Mesenchymal stem cell (in vitro differentiated cells and primary cell): Measurements from ENCODE around the gene RASSF5.

Experiments
- DNase-seq: peaks from one replicate; pipeline ENCODE4 v3.0.0-alpha.2; 2013
- H2AFZ ChIP-seq: one replicate; pipeline ENCODE4 v1.6.1; 2013; ENCODE audit warnings: low read depth, mild to moderate bottlenecking, control low read depth, inconsistent platforms, low read length, moderate library complexity
- H2AK5ac ChIP-seq: 2 replicates; pipeline ENCODE4 v1.6.1; 2013; ENCODE audit warnings: low read length, moderate library complexity, mild to moderate bottlenecking, inconsistent platforms; ENCODE audit not compliant: severe bottlenecking
- H2BK120ac ChIP-seq: one replicate; pipeline ENCODE4 v1.6.1; 2013; ENCODE audit warnings: low read depth, mild to moderate bottlenecking, inconsistent platforms, low read length, moderate library complexity
- H2BK12ac ChIP-seq, 2 experiments: one replicate each; pipeline ENCODE4 v1.6.1; 2013; ENCODE audit warnings: inconsistent platforms in 2 of 2, low read length in 2 of 2, mild to moderate bottlenecking in 2 of 2, moderate library complexity in 2 of 2, control low read depth in 1 of 2
- H2BK15ac ChIP-seq: one replicate; pipeline ENCODE4 v1.6.1; 2013; ENCODE audit warnings: mild to moderate bottlenecking, low read depth, inconsistent platforms; ENCODE audit not compliant: poor library complexity, severe bottlenecking
- H2BK5ac ChIP-seq: 2 replicates; pipeline ENCODE4 v1.6.1; 2013; ENCODE audit warnings: low read depth, mild to moderate bottlenecking, low read length, control low read depth, inconsistent platforms; ENCODE audit not compliant: poor library complexity, severe bottlenecking
- H3K14ac ChIP-seq, 2 experiments: one replicate each; pipeline ENCODE4 v1.6.1; 2013; ENCODE audit warnings: inconsistent platforms in 2 of 2, low read length in 2 of 2, control low read depth in 1 of 2, mild to moderate bottlenecking in 1 of 2, moderate library complexity in 1 of 2
- H3K18ac ChIP-seq, 2 experiments: one replicate each; pipeline ENCODE4 v1.6.1; 2013; ENCODE audit warnings: inconsistent platforms in 2 of 2, low read length in 2 of 2, control low read depth in 1 of 2, low read depth in 1 of 2, mild to moderate bottlenecking in 1 of 2
- H3K23ac ChIP-seq, 2 experiments: one replicate each; pipeline ENCODE4 v1.6.1; 2013; ENCODE audit warnings: inconsistent platforms in 2 of 2, low read length in 2 of 2, mild to moderate bottlenecking in 2 of 2, moderate library complexity in 2 of 2, control low read depth in 1 of 2
- H3K27ac ChIP-seq: 2 replicates; pipeline ENCODE4 v1.5.1; 2013; ENCODE audit warnings: mild to moderate bottlenecking, moderate library complexity, low read length, control low read depth, inconsistent platforms; ENCODE audit not compliant: poor library complexity, severe bottlenecking
- H3K27me3 ChIP-seq, 2 experiments: 2 replicates each; pipeline versions ENCODE4 v1.6.1 to v1.7.0; 2013; ENCODE audit warnings: low read length in 2 of 2, mild to moderate bottlenecking in 2 of 2, moderate library complexity in 2 of 2, control low read depth in 1 of 2, inconsistent platforms in 1 of 2; ENCODE audit not compliant: control insufficient read depth in 1 of 2, insufficient read depth in 1 of 2
- H3K36me3 ChIP-seq, 2 experiments: 2 replicates each; pipeline versions ENCODE4 v1.6.1 to v1.7.0; 2013; ENCODE audit warnings: low read length in 2 of 2, control low read depth in 1 of 2, inconsistent platforms in 1 of 2, low read depth in 1 of 2, mild to moderate bottlenecking in 1 of 2; ENCODE audit not compliant: insufficient read depth in 2 of 2, control insufficient read depth in 1 of 2
- H3K4ac ChIP-seq, 2 experiments: one replicate each; pipeline ENCODE4 v1.6.1; 2013; ENCODE audit warnings: inconsistent platforms in 2 of 2, low read length in 2 of 2, mild to moderate bottlenecking in 2 of 2, moderate library complexity in 2 of 2, control low read depth in 1 of 2, low read depth in 1 of 2
- H3K4me1 ChIP-seq: 2 replicates; pipeline ENCODE4 v1.6.1; 2013; ENCODE audit warnings: low read depth, low read length, control low read depth; ENCODE audit not compliant: control insufficient read depth, insufficient read depth
- H3K4me2 ChIP-seq: 2 replicates; pipeline ENCODE4 v1.6.1; 2013; ENCODE audit warnings: low read length, mild to moderate bottlenecking, inconsistent platforms; ENCODE audit not compliant: poor library complexity, severe bottlenecking
- H3K4me3 ChIP-seq, 2 experiments: 2 replicates each; pipeline versions ENCODE4 v1.5.1 to v1.7.0; 2013; ENCODE audit warnings: low read length in 2 of 2, mild to moderate bottlenecking in 2 of 2, control low read depth in 1 of 2, low read depth in 1 of 2; ENCODE audit not compliant: insufficient read depth in 1 of 2
- H3K79me1 ChIP-seq: replicated peaks from 2 replicates; pipeline ENCODE4 v1.6.1; 2013; ENCODE audit warnings: mild to moderate bottlenecking, control low read depth, low read length, inconsistent platforms; ENCODE audit not compliant: poor library complexity, severe bottlenecking
- H3K9ac ChIP-seq: 2 replicates; pipeline ENCODE4 v1.7.0; 2013; ENCODE audit warnings: mild to moderate bottlenecking, low read length, moderate library complexity
- H3K9me3 ChIP-seq: 2 replicates; pipeline ENCODE4 v1.7.0; 2013; ENCODE audit warnings: mild to moderate bottlenecking, low read length; ENCODE audit not compliant: control insufficient read depth
- H4K8ac ChIP-seq: one replicate; pipeline ENCODE4 v1.6.1; 2013; ENCODE audit warnings: inconsistent platforms, mild to moderate bottlenecking, low read length, moderate library complexity
- H4K91ac ChIP-seq: one replicate; pipeline ENCODE4 v1.6.1; 2013; ENCODE audit warnings: mild to moderate bottlenecking, low read length, inconsistent platforms
- WGBS: methylation state at CpG from one replicate; pipeline ENCODE4 v1.1.7; 2013; ENCODE audit warnings: mixed read lengths; 5-methylcytosine and 5-hydroxymethylcytosine counted together

Gene RASSF5

GRCh38 chr1:206556750-206557635 is 49.7 kb downstream of the RASSF5 start:
- 1% methylated on average over 56 of the region's 67 CpGs for WGBS
- H3K4me1 ChIP-seq: peaks cover 13% of the 10 kb centered on the region

GRCh38 chr1:206557636-206558473 is 50.5 kb downstream of the RASSF5 start:
- Histone ChIP-seq H3K4me3 (peak overlapping the region; percentile 52 to 73), H3K4me2 (peak overlapping the region; percentile 99), H2BK5ac (no peak overlapping the region), H3K27ac (no peak overlapping the region), H3K14ac (no peak overlapping the region), H3K18ac (no peak overlapping the region), H4K91ac (no peak overlapping the region), H3K4me1 (peaks cover 13% of the 10 kb centered on the region), H3K9me3 (no peaks in the 10 kb centered on the region), H2BK12ac (no peak overlapping the region), H4K8ac (no peak overlapping the region), H3K36me3 (no peaks in the 10 kb centered on the region), H3K4ac (no peak overlapping the region), H2BK15ac (no peak overlapping the region), H2BK120ac (no peak overlapping the region), H2AFZ (peak overlapping the region; percentile 79), H3K9ac (peak overlapping the region; percentile 52), H3K79me1 (no peaks in the 10 kb centered on the region), H2AK5ac (no peak overlapping the region), H3K27me3 (peaks cover 0 to 42% of the 10 kb centered on the region in 2 experiments), H3K23ac (no peak overlapping the region)
- WGBS: 54% methylated on average over 14 of the region's 14 CpGs
- DNase-seq: peak; percentile 25

More at GRCh38 chr1:206556750-206557635, 49.7 kb downstream of the RASSF5 start:
- H3K27ac ChIP-seq: no peak overlapping the region
- peak overlapping the region; percentile 52 for H3K9ac ChIP-seq
- H3K4me3 ChIP-seq: peak overlapping the region; percentile 52 to 73
- H3K18ac ChIP-seq: no peak overlapping the region
- H2AK5ac ChIP-seq: no peak overlapping the region
- H3K23ac ChIP-seq: no peak overlapping the region
- H2BK120ac ChIP-seq: no peak overlapping the region
- H3K27me3 ChIP-seq: peaks cover 0 to 49% of the 10 kb centered on the region in 2 experiments
- peak overlapping the region; percentile 79 for H2AFZ ChIP-seq
- no peak overlapping the region for H4K8ac ChIP-seq
- peak overlapping the region; percentile 99 for H3K4me2 ChIP-seq
- H2BK15ac ChIP-seq: no peak overlapping the region
- no peaks in the 10 kb centered on the region for H3K36me3 ChIP-seq
- no peak overlapping the region for H4K91ac ChIP-seq
- peak; percentile 61 for DNase-seq
- H2BK5ac ChIP-seq: no peak overlapping the region
- no peak overlapping the region for H2BK12ac ChIP-seq
- H3K9me3 ChIP-seq: no peaks in the 10 kb centered on the region
- H3K4ac ChIP-seq: no peak overlapping the region
- H3K14ac ChIP-seq: no peak overlapping the region
- no peaks in the 10 kb centered on the region for H3K79me1 ChIP-seq

GRCh38 chr1:206558794-206559671 is 51.7 kb downstream of the RASSF5 start:
- Histone ChIP-seq H3K14ac (no peak overlapping the region), H3K4ac (no peak overlapping the region), H2BK15ac (no peak overlapping the region), H2BK5ac (no peak overlapping the region), H3K4me1 (peaks cover 13% of the 10 kb centered on the region), H3K79me1 (no peaks in the 10 kb centered on the region), H4K8ac (no peak overlapping the region), H3K9me3 (no peaks in the 10 kb centered on the region), H2BK12ac (no peak overlapping the region), H3K27ac (no peak overlapping the region), H3K18ac (no peak overlapping the region), H2BK120ac (no peak overlapping the region), H2AFZ (no peak overlapping the region), H3K27me3 (peaks cover 3 to 33% of the 10 kb centered on the region in 2 experiments), H3K36me3 (no peaks in the 10 kb centered on the region), H3K4me3 (no peak overlapping the region), H2AK5ac (no peak overlapping the region), H3K23ac (no peak overlapping the region), H3K9ac (no peak overlapping the region), H3K4me2 (no peak overlapping the region), H4K91ac (no peak overlapping the region)
- WGBS: 97% methylated on average over 6 of the region's 6 CpGs
- DNase-seq: no peak
